ENCODE measurements around the gene FRMD8.
A peak's percentile ranks its signal among the peaks of the same experiment; 100 is the strongest.
"Not testable (repeated sequence)": the region's sequence is repeated elsewhere in the genome, so short reads cannot be mapped to it uniquely, and the experiment has no call there.

The FRMD8 gene

DNA sequence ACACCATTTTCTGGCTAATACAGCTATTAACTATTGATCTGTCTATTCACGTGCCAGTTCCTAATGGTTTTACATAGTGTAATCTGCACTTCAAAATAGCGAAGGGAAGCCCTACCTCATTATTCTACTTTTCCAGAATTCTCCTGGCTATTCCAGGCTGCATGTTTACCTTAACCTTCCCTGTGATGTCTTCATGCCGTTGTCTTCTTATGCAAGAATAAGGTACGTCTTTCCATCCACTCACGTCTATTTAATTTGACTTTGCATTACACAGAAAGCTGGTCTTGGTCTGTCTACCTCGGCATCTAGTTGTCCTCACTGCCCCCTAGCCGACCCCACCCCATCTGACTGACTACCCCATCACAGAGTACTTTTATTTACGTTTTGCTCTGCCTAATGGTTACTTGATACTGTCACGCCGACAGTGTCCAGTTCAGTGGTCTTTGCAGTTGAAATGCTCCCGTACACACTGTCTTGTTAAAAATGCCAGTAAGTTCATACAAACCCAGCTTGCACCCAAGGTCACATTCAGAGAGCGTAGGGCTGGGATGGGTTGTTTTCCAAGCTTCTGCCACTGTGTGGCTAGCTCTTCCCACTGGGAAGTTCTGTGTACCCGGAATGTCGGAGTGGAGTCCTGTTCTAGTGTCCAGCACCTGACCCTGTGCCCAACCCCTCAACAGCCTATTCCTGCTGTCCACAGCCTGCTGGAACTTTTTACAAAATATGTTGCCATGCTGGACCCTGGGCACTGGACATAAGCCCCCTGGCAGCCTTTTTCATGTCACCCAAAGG is 51.2 kb downstream of the FRMD8 start:
- no peak for DNase-seq

GRCh38 chr11:65438257-65439151 is 52.1 kb downstream of the FRMD8 start:
- DNase-seq: no peak

DNA sequence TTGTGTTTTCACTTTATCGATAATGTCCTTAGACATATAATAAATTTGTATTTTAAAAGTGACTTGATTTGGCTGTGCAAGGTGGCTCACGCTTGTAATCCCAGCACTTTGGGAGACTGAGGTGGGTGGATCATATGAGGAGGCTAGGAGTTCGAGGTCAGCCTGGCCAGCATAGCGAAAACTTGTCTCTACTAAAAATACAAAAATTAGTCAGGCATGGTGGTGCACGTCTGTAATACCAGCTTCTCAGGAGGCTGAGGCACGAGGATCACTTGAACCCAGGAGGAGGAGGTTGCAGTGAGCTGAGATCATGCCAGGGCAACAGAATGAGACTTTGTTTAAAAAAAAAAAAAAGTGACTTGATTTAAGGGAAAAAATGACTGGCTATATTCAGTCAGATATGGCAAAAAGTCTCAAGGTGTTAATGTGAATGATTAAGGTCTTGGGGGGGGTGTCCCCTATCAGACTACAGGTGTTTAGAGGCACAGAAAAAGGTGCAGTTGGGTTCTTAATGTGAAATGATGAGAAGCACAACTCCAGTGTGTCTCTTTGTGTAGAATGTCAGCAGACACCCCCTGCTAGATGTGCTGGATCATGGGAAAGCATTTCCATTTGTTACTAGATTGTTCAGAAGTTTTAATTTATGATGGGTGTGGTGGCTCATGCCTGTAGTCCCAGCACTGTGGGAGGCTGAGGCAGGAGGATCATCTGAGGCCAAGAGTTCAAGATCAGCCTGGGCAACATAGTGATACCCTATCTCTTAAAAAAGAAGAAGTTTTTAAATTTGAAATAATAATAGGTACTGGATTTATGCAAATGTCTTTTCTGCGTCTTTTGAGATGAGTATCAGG is 53.1 kb downstream of the FRMD8 start:
- DNase-seq: no peak

DNA sequence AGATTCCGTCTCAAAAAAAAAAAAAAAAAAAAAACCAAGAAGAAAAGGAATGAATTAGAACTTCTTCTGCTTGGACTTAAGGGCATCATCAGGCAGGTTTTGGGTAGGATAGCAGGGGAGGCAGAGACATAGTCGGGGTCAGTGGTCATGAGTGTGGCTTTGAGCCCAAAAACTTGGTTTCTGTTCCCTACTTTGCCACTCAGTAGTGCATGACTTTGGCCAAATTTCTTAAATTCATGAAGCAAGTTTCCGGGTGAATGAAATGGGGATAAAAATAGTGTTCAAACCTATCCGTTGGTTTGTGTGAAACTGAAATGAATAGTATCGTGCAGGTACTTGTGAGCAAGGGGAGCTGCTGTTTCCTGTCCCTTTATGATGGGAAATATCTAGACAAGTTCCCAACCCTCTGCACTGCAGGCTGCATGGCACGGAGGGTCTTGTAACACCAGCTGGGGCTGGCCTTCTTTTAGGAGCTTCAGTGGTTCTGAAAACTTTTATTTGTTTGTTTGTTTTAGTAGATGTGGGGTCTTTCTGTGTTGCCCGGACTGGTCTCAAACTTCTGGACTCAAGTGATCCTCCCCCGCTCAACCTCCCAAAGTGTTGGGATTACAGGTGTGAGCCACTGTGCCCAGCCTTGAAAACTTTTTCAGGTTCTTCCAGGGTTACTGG is 54.5 kb downstream of the FRMD8 start:
- DNase-seq: no peak

DNA sequence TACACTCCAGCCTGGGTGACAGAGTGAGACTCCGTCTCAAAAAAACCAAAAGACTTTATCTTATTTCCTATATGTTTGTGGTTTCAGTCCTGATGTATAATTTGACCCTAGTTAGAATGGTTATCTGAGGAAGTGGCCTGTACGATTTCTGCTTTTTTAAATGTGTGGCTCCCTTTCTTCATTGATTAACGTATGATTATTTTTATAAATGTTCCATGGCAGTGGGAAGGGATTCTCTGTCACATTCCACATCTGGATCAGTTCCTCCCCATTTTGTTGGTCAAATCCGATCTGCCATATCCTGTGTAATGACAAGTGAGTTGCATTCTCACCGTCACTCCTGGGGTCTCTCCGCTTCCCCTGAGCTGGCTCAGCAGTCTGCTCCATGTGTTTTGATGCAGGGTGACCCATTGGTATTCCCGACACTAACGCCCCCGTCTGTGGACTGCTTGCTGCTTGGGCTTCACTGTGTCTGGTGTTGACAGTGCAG is 56.5 kb downstream of the FRMD8 start:
- DNase-seq: no peak

- no peak for DNase-seq
Measured at GRCh38 chr11:65444314-65445051, 58.0 kb downstream of the FRMD8 start.

DNA sequence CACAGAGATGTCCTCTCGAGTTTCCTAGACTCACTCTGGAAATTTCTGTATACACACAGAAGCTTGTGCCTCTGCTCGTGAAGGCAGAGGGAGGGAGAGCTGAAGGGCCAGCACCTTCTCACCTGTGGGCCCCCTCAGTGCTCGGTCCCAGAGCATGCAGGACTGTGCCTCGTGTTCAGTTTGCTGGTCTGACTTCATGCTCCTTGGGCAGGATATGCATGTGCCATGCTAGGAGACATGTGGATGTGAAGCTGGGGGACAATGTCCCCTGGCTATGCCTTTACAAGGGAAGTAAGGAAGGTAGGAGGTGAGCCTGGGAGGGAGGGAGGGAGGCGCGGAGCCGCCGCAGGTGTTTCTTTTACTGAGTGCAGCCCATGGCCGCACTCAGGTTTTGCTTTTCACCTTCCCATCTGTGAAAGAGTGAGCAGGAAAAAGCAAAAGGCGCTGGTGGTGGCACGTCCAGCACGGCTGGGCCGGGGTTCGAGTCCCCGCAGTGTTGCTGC is 58.7 kb downstream of the FRMD8 start:
- no peak for DNase-seq

GRCh38 chr11:65445604-65446445 is 59.4 kb downstream of the FRMD8 start:
- no peak for DNase-seq

GRCh38 chr11:65446446-65447277 is 60.2 kb downstream of the FRMD8 start:
- DNase-seq: no peak

- no peak for DNase-seq
Measured at GRCh38 chr11:65448074-65448417, 61.6 kb downstream of the FRMD8 start.

DNA sequence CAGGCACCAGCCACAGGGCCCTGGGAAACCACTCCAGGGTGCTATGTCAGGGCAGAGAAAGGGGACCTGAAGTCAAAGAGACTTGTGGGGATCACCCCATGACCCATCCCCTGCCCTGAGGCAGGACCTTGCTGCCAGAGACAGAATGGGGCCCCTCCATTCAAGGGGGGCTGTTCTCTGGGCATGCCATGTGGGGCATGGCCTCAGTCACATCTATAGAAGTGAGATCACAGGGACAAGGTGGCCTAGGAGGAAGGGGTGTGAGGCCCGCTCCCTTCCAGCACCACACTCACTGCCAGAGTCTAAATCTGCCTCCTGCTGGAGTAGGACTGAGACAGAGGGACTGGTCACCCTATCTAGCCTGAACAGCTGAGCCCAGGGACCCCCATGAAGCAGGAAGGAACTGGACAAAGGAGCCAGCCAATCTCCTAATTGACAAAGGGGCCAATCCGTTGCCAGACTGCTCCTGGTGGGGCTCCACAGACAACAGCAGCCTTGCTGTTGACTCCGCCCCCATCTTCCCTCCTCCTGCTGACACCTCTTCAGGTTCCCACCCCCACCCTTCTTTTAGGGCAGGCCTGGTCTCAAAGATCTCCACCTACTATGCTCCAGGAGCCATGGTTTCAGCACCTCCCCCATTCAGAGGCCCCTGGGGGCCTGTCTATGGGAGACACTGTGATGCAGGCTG is 62.1 kb downstream of the FRMD8 start:
- no peak for DNase-seq

- DNase-seq: not testable (repeated sequence)
Measured at GRCh38 chr11:65451301-65451700, 64.9 kb downstream of the FRMD8 start.

DNA sequence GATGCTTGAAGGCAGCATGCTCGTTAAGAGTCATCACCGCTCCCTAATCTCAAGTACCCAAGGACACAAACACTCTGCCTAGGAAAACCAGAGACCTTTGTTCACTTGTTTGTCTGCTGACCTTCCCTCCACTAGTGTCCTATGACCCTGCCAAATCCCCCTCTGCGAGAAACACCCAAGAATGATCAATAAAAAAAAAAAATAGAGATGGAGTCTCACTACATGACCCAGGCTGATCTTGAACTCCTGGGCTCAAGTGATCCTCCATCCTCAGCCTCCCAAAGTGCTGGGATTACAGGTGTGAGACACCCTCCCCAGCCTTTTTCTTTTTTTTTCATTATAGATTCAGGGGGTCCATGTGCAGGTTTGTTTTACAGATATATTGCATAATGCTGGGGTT is 65.8 kb downstream of the FRMD8 start:
- not testable (repeated sequence) for DNase-seq

DNA sequence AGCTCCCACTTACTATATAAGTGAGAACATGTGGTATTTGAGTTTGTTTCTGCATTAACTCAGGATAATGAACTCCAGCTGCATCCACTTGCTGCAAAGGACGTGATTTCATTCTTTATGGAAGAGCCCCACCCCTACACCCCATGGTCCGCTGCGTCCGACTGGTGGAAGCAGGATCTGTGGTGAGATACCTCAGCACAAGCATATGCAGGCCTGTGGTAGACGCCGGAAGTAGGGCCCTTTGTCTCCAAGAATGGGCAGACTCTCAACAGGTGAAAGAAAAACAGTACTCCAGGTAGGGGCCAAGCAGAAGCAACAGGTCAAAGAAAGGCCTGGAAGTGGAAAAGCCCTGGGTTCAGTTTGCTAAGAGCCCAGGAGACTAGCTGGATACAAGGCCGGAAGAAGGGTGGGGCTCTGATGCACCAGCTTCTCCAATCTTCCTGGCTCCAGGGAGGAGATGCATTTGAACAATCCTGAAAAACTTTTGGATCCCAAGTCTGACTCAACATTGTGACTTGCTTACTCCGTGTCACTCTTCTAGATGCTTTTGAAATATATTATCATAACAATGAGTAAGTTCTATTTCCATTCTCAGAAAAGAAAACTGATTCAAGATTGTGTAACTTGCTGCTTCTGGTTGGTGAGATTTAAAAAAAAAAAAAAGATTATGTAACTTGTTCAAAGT is 66.5 kb downstream of the FRMD8 start:
- no peak for DNase-seq

- DNase-seq: no peak
Measured at GRCh38 chr11:65454311-65454695, 67.9 kb downstream of the FRMD8 start.

DNA sequence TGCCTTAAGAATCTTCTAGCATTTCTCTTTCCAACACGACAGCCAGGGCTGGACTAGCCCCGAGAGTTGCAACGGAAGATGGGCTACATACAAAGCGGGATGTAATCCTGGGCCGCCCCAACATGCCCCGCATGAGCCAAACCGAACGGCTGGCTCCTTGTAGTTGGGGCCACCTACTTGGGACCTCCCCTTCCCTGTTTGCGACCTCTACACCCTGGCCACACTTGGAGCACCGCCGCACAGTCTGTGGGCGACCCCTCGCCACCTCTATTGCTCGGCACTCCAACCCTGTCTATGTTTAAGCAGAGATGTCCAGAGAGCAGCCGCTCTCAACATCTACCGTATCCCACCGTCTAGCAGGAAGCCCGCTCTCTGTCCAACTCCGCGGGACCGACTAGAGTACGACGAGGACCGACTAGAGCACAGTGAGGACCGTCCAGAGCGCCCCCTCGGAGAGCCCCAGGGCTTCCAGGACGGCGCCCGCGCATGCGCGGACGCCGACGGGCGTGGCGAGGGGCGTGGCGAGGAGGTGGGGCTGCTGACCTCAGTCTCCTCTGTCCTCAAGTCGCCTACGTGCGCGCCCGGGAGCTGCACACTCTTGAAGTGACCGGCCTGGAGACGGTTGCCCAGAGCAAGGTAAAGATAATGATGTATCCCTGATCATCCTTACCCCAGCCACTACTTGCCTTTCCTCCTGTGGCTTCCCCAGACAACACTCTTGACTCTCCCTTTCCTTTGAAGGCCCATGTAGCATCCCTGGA is 68.4 kb downstream of the FRMD8 start:
- peak; percentile 80 for DNase-seq

DNA sequence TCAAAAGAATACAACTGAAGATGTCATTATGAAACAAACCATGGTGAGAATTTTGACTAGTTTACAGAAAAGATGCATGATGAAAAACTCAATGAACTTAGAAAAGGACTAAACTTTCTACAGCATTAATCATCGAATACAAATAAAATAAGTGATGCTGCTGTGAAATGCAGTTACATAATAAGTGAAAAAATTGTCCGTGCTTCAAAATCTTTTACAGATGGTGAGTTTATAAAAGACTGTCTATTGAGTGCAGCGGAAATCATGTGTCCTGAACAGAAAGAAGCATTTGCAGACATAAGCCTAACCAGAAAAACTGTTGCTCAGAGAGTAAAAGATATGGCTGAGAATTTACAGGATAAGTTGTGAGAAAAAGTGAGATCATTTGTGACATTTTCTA is 70.0 kb downstream of the FRMD8 start:
- no peak for DNase-seq

DNA sequence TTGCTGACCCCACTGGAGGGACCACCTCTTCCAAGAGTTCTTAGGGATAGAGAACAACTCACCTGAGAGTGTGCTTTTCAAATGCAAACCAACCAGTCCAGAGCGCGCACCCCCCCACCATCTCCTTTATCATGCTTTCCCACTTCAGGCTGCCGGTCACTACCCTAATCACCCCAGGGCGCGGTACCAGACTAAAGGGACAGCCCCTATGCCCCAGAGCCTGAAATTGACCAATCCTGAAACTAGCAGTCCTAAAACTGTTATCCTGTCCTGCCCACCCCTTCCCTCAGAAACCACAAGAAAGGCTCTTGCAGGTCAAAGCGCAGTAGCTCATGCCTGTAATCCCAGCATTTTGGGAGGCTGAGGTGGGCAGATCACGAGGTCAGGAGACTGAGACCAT is 73.1 kb downstream of the FRMD8 start:
- no peak for DNase-seq

Data from NCI-H526 treated with DMSO at 0.1 percent for 48 hours (cell line).